Measurements from ENCODE around the gene SPATA24.
A peak's percentile ranks its signal among the peaks of the same experiment; 100 is the strongest.

- TF ChIP-seq CTCF (IDR thresholded peaks at IDR 0.05; ENCODE audit: low read length) (peak; percentile 86), EZH2phosphoT487 (IDR thresholded peaks at IDR 0.05; ENCODE audit: low read length) (no peak)
These were observed 11.0 kb downstream of the SPATA24 start for GRCh38 chr5:139392678-139393496.

Data from MM.1S (cell line).